HCT116 (cell line): ENCODE data around the gene TMEM123. TPM values are rescaled to one million over a fixed set of nuclear protein-coding genes. Genes with fewer than 3 reads are reported as not detected.

ENCODE experiments used
- ATAC-seq: fragments of 200-7000 bp; cut with Tn5 transposase; 2 replicates; pipeline ENCODE4 v1.9.1; 2020; ENCODE audit warnings: mild to moderate bottlenecking, moderate library complexity
- BruUV-seq: library from RNA; stranded (reverse); fragments of 400-500 nt; replicated peaks from 2 replicates; lab custom pipeline; 2021; lab: Mats Ljungman, UMichigan
- CTCF ChIA-PET: fragments of 300-600 bp; sonication (Branson Sonifier 250); formaldehyde crosslinking; loops from one replicate; lab custom pipeline; 2021; ENCODE audit warnings: antibody characterized with exemption; lab: Charles Lee
- POLR2A ChIA-PET: fragments of 300-600, 350-600 bp; sonication (Branson Sonifier 250); formaldehyde crosslinking; loops from one replicate; lab custom pipeline; 2021; ENCODE audit warnings: antibody characterized with exemption; lab: Charles Lee
- RAD21 ChIA-PET, 2 experiments: fragments of 300-600 bp; sonication (Branson Sonifier 250); formaldehyde crosslinking; loops; one replicate each; lab custom pipeline; 2023; ENCODE audit warnings: low total read pairs in 2 of 2; ENCODE audit not compliant: uncharacterized antibody in 2 of 2, unreplicated experiment in 2 of 2, low non-redundant PET in 1 of 2; lab: Charles Lee
- DNase-seq: peaks from one replicate; pipeline ENCODE4 v3.0.0-alpha.2; 2010; ENCODE audit warnings: low read depth, low spot score
- H2AFZ ChIP-seq: fragments of 200-600 bp; shearing (Covaris generic), sonication (generic); 2 replicates; pipeline ENCODE4 v1.6.1; 2017; ENCODE audit warnings: low read depth, mixed run types, mixed read lengths, antibody characterized with exemption, low read length; ENCODE audit not compliant: poor library complexity, severe bottlenecking
- H3K27ac ChIP-seq: 2 replicates; pipeline ENCODE4 v1.5.1; 2012; ENCODE audit warnings: low read depth, low read length
- H3K27me3 ChIP-seq: fragments of 200-600 bp; sonication (generic); 2 replicates; pipeline ENCODE4 v1.6.1; 2016; ENCODE audit warnings: mixed run types, low read length, mixed read lengths; ENCODE audit not compliant: insufficient read depth
- H3K36me3 ChIP-seq, 2 experiments: fragments of 200-500 bp in 1 of 2; fragments of 200-600 bp in 1 of 2; sonication (Bioruptor generic) in 1 of 2; sonication (generic) in 1 of 2; 2 replicates each; pipeline versions ENCODE4 v1.5.1 to v1.6.1; 2014 to 2016; ENCODE audit warnings: low read length in 2 of 2, inconsistent platforms in 1 of 2, mixed read lengths in 1 of 2, mixed run types in 1 of 2; ENCODE audit not compliant: insufficient read depth in 2 of 2, control insufficient read depth in 1 of 2
- H3K4me1 ChIP-seq, 2 experiments: fragments of 200-600 bp in 1 of 2; sonication (generic) in 1 of 2; 2 replicates each; pipeline versions ENCODE4 v1.5.1 to v1.6.1; 2012 to 2017; ENCODE audit warnings: low read length in 2 of 2, inconsistent platforms in 1 of 2, mild to moderate bottlenecking in 1 of 2, mixed read lengths in 1 of 2, mixed run types in 1 of 2, moderate library complexity in 1 of 2; ENCODE audit not compliant: insufficient read depth in 2 of 2, control insufficient read depth in 1 of 2
- H3K4me2 ChIP-seq: fragments of 200-600 bp; sonication (generic); 2 replicates; pipeline ENCODE4 v1.6.1; 2017; ENCODE audit warnings: mixed run types, low read length, mixed read lengths
- H3K4me3 ChIP-seq, 2 experiments: fragments of 200-600 bp in 1 of 2; sonication (generic) in 1 of 2; replicated peaks in 1 of 2; 2 replicates each; pipeline ENCODE4 v1.5.1; 2011 to 2016; ENCODE audit warnings: low read length in 2 of 2, control low read depth in 1 of 2, low read depth in 1 of 2, mild to moderate bottlenecking in 1 of 2, mixed read lengths in 1 of 2, mixed run types in 1 of 2
- H3K79me2 ChIP-seq: fragments of 200-600 bp; sonication (generic); 2 replicates; pipeline ENCODE4 v1.6.1; 2017; ENCODE audit warnings: mild to moderate bottlenecking, mixed run types, low read length, moderate library complexity, mixed read lengths; ENCODE audit not compliant: insufficient read depth
- H3K9ac ChIP-seq: fragments of 200-600 bp; sonication (generic); 2 replicates; pipeline ENCODE4 v1.6.1; 2016; ENCODE audit warnings: low read length, mixed read lengths
- H3K9me2 ChIP-seq: fragments of 200-600 bp; sonication (generic), shearing (Covaris generic); 2 replicates; pipeline ENCODE4 v1.6.1; 2017; ENCODE audit warnings: mixed run types, mild to moderate bottlenecking, moderate library complexity; ENCODE audit not compliant: insufficient read depth
- H3K9me3 ChIP-seq, 2 experiments: fragments of 200-500 bp in 1 of 2; fragments of 200-600 bp in 1 of 2; sonication (Bioruptor generic) in 1 of 2; sonication (generic) in 1 of 2; 2 replicates each; pipeline ENCODE4 v1.6.1; 2014 to 2017; ENCODE audit warnings: low read length in 2 of 2, mixed read lengths in 2 of 2, inconsistent platforms in 1 of 2, low read depth in 1 of 2, mild to moderate bottlenecking in 1 of 2, mixed run types in 1 of 2, moderate library complexity in 1 of 2; ENCODE audit not compliant: control insufficient read depth in 1 of 2, insufficient read depth in 1 of 2
- H4K20me1 ChIP-seq: fragments of 200-600 bp; sonication (generic), shearing (Covaris generic); 2 replicates; pipeline ENCODE4 v1.6.1; 2017; ENCODE audit warnings: mixed run types, mild to moderate bottlenecking, moderate library complexity; ENCODE audit not compliant: insufficient read depth
- ATF3 ChIP-seq: IDR thresholded peaks from 2 replicates; pipeline ENCODE4 v1.6.1; 2012
- CBX3 ChIP-seq: IDR thresholded peaks from 2 replicates; pipeline ENCODE4 v1.6.1; 2012; ENCODE audit warnings: low read depth
- EGR1 ChIP-seq: IDR thresholded peaks from 2 replicates; pipeline ENCODE4 v1.6.1; 2012; ENCODE audit warnings: low read depth
- ELF1 ChIP-seq: IDR thresholded peaks from 2 replicates; pipeline ENCODE4 v1.6.1; 2012; ENCODE audit warnings: low read depth, borderline replicate concordance
- FOSL1 ChIP-seq: IDR thresholded peaks from 2 replicates; pipeline ENCODE4 v1.6.1; 2012; ENCODE audit warnings: low read depth
- JUND ChIP-seq: IDR thresholded peaks from 2 replicates; pipeline ENCODE4 v1.6.1; 2012
- REST ChIP-seq: IDR thresholded peaks from 2 replicates; pipeline ENCODE4 v1.6.1; 2012; ENCODE audit warnings: low read depth
- SIN3A ChIP-seq: IDR thresholded peaks from 2 replicates; pipeline ENCODE4 v1.6.1; 2012; ENCODE audit warnings: low read depth
- SP1 ChIP-seq: IDR thresholded peaks from 2 replicates; pipeline ENCODE4 v1.6.1; 2012; ENCODE audit warnings: low read depth
- ZFX ChIP-seq: fragments of 450-650 bp; IDR thresholded peaks from 2 replicates; pipeline ENCODE4 v1.6.1; 2017
- intact Hi-C: fragments of 100-400 bp; cut with micrococcal nuclease; formaldehyde crosslinking; loops from 2 replicates; pipeline ENCODE4 v1.10.0; 2022
- total RNA-seq: library from RNA; stranded (reverse); gene quantifications from one replicate; pipeline ENCODE4 v1.2.1, GENCODE V29; 2021; ENCODE audit not compliant: unreplicated experiment

Gene TMEM123
- total RNA-seq, 1 experiment from 2014 or later: 217 TPM

DNA sequence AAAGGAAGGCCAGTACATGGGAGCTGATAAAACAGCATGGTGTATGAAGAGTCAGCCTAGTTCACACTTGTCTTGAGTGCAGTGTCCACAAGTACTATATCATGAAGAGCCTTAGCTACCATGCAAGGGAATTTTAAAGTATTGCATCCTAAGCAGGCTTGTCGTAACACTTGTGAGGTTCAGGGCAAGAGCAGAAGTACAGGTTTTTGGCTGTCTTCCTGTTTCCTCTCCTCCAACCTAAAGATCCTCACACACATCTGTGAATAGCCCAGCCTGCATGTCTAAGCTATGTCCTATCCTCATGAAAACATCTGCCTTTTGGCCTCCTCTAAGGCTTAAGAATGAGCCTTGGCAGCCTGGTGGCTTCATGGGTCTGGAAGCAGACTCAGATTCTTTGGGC lies 34.6 kb upstream of the TMEM123 start:
- H4K20me1 ChIP-seq: no peaks in the 10 kb centered on the region
- intact Hi-C loops: no loop called here
- CTCF ChIA-PET: interaction anchor here (1.2 kb wide), 1 partner anchor 179 kb away, joined by 3 read pairs; no protein-coding TSS in a partner anchor
- no peaks in the 10 kb centered on the region; a peak in 1 of 4 replicates for H3K4me1 ChIP-seq
- DNase-seq (no peak), ATAC-seq (no peak)
- no peaks in the 10 kb centered on the region for H3K9me3 ChIP-seq
- H3K36me3 ChIP-seq: no peaks in the 10 kb centered on the region
- no peak overlapping the region for H3K9ac ChIP-seq
- no peaks in the 10 kb centered on the region for H3K27me3 ChIP-seq
- H3K4me3 ChIP-seq: no peak overlapping the region
- POLR2A ChIA-PET: no interaction called here
- RAD21 ChIA-PET: no interaction called here
- H3K27ac ChIP-seq: no peak overlapping the region
- H3K4me2 ChIP-seq: no peak overlapping the region
- no peak overlapping the region for H2AFZ ChIP-seq
- H3K79me2 ChIP-seq: no peaks in the 10 kb centered on the region
- H3K9me2 ChIP-seq: no peaks in the 10 kb centered on the region
- BruUV-seq: no TSS peak
- TF ChIP-seq EGR1 (no peak), JUND (no peak), ZFX (no peak), ELF1 (no peak), SIN3A (no peak), FOSL1 (no peak), CBX3 (no peak), REST (no peak), ATF3 (no peak), SP1 (no peak)
